Mucosa of rectum (tissue), 2 donors: Measurements from ENCODE around the gene KIAA0319L.
"Not testable (repeated sequence)": the region's sequence is repeated elsewhere in the genome, so short reads cannot be mapped to it uniquely, and the experiment has no call there.

Experiments
- H3K27ac ChIP-seq, 2 donors: one replicate each; pipeline ENCODE4 v1.7.0; 2013; ENCODE audit warnings: inconsistent platforms in 2 of 2, low read depth in 2 of 2, low read length in 2 of 2
- H3K27me3 ChIP-seq, 2 donors: one replicate each; pipeline ENCODE4 v1.7.0; 2013; ENCODE audit warnings: low read length in 2 of 2; ENCODE audit not compliant: control insufficient read depth in 2 of 2, insufficient read depth in 2 of 2
- H3K36me3 ChIP-seq, 2 donors: one replicate each; pipeline ENCODE4 v1.7.0; 2013; ENCODE audit warnings: low read length in 2 of 2; ENCODE audit not compliant: control insufficient read depth in 2 of 2, insufficient read depth in 2 of 2
- H3K4me1 ChIP-seq, 2 donors: one replicate each; pipeline ENCODE4 v1.7.0; 2013; ENCODE audit warnings: low read length in 2 of 2, mild to moderate bottlenecking in 1 of 2; ENCODE audit not compliant: control insufficient read depth in 2 of 2, insufficient read depth in 2 of 2
- H3K4me3 ChIP-seq, 2 donors: one replicate each; pipeline ENCODE4 v1.7.0; 2013; ENCODE audit warnings: low read length in 2 of 2
- H3K9ac ChIP-seq, 2 donors: one replicate each; pipeline ENCODE4 v1.7.0; 2013; ENCODE audit warnings: low read length in 2 of 2, low read depth in 1 of 2, mild to moderate bottlenecking in 1 of 2
- H3K9me3 ChIP-seq, 2 donors: one replicate each; pipeline ENCODE4 v1.7.0; 2013; ENCODE audit warnings: low read length in 2 of 2; ENCODE audit not compliant: control insufficient read depth in 2 of 2
- donor health status: healthy.
- donor health status: Normal muscosa, but diverticular disease.

The KIAA0319L gene

GRCh38 chr1:35585281-35585680 is 28.1 kb upstream of the KIAA0319L start:
- H3K4me1 ChIP-seq, result no peaks in the 10 kb centered on the region
- H3K27me3 ChIP-seq, result no peaks in the 10 kb centered on the region
- no peak overlapping the region for H3K27ac ChIP-seq
- H3K36me3 ChIP-seq, result no peaks in the 10 kb centered on the region
- no peak overlapping the region for H3K4me3 ChIP-seq
- no peak overlapping the region for H3K9ac ChIP-seq
- H3K9me3 ChIP-seq, result no peaks in the 10 kb centered on the region

GRCh38 chr1:35581621-35582020 is 24.4 kb upstream of the KIAA0319L start:
- not testable (repeated sequence) for H3K9me3 ChIP-seq, H3K36me3 ChIP-seq, H3K27me3 ChIP-seq, H3K4me3 ChIP-seq, H3K9ac ChIP-seq, H3K27ac ChIP-seq
- peaks cover 5 to 12% of the 10 kb centered on the region in 2 donors for H3K4me1 ChIP-seq

DNA sequence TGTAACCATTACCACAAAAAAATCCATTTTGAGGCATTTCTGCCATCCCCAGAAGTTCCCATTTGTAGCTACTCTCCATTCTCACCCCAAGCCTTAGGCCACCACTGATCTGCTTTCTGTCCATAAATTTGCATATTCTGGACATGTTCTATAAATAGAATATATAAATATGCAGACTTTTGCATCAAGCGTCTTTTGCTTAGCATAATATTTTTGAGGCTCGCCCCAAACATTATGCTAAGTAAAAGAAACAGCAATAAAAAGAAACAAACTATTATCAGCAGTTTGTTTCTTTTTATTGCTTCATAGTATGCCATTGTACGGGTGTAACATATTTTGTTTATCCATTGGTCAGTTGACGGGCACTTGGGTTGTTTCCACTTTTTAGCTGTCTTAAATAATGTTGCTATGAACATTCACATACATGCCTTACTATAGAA is 23.8 kb upstream of the KIAA0319L start:
- no peak overlapping the region for H3K27ac ChIP-seq
- no peak overlapping the region for H3K9ac ChIP-seq
- H3K4me3 ChIP-seq, result no peak overlapping the region
- peaks cover 5 to 12% of the 10 kb centered on the region in 2 donors for H3K4me1 ChIP-seq
- H3K9me3 ChIP-seq, result no peaks in the 10 kb centered on the region
- no peaks in the 10 kb centered on the region for H3K27me3 ChIP-seq
- H3K36me3 ChIP-seq, result no peaks in the 10 kb centered on the region

GRCh38 chr1:35577071-35577998 is 20.1 kb upstream of the KIAA0319L start:
- H3K4me3 ChIP-seq, result peak overlapping the region; percentile 66 to 67
- peak overlapping the region; percentile 54 to 58 for H3K9ac ChIP-seq
- H3K4me1 ChIP-seq, result peaks cover 5 to 17% of the 10 kb centered on the region in 2 donors
- peaks cover 5 to 15% of the 10 kb centered on the region in 2 donors for H3K27me3 ChIP-seq
- no peaks in the 10 kb centered on the region for H3K9me3 ChIP-seq
- H3K27ac ChIP-seq, result no peak overlapping the region
- H3K36me3 ChIP-seq, result no peaks in the 10 kb centered on the region

DNA sequence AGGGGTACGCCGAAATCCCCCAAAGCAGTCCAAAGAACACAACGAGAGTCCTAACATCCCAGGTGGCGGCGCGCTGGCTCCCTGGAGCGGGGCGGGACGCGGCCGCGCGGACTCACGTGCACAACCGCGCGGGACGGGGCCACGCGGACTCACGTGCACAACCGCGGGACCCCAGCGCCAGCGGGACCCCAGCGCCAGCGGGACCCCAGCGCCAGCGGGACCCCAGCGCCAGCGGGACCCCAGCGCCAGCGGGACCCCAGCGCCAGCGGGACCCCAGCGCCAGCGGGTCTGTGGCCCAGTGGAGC is 19.5 kb upstream of the KIAA0319L start:
- H3K9me3 ChIP-seq, H3K36me3 ChIP-seq, H3K9ac ChIP-seq, H3K27ac ChIP-seq: not testable (repeated sequence)
- peaks cover 11 to 19% of the 10 kb centered on the region in 2 donors for H3K27me3 ChIP-seq
- peaks cover 5 to 17% of the 10 kb centered on the region in 2 donors for H3K4me1 ChIP-seq
- H3K4me3 ChIP-seq, result peak overlapping the region in 1 of 2 donors; percentile 67

DNA sequence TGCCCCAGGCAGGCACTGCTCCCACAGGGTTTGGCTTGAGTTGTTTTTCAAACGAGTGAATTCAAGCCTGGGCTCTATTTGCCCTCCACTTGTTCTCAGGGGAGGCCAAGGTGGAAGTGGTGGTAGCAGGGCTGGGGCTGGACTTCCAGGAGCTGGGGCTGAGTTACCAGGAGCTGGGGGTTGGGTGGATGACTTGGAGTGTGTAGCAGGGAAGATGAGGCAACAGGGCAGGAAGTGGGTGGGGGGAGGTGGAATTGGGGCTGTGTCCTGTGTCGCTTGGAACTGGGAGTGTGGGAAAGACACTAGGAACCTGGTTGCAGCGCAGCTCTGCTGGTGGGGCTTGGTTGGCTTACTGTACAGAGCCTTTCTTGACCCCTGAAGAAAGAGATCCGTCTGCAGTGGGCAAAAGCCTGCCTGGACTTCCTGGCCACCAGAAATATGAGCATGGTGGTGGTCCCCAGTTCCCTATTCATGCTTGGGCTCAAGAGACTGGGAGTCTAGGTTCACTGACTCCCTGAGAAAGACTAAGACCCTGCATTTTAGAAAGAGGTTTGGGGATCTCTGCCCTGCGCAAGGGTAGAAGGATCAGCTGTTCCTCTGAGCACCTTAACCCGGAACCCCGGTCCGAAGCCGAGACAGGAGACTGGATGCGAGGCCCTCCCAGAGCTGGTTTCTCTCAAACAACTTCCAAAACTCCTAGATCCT is 19.0 kb upstream of the KIAA0319L start:
- H3K4me1 ChIP-seq, result peaks cover 5 to 17% of the 10 kb centered on the region in 2 donors
- H3K27me3 ChIP-seq, result peaks cover 15 to 23% of the 10 kb centered on the region in 2 donors
- no peak overlapping the region for H3K27ac ChIP-seq
- H3K36me3 ChIP-seq, result no peaks in the 10 kb centered on the region
- H3K9ac ChIP-seq, result no peak overlapping the region
- H3K4me3 ChIP-seq, result no peak overlapping the region
- H3K9me3 ChIP-seq, result no peaks in the 10 kb centered on the region

- Histone ChIP-seq H3K27me3 (peaks cover 18 to 24% of the 10 kb centered on the region in 2 donors), H3K9ac (no peak overlapping the region), H3K27ac (no peak overlapping the region), H3K4me1 (peaks cover 5 to 17% of the 10 kb centered on the region in 2 donors), H3K4me3 (no peak overlapping the region), H3K9me3 (no peaks in the 10 kb centered on the region), H3K36me3 (no peaks in the 10 kb centered on the region)
These were observed 18.3 kb upstream of the KIAA0319L start for GRCh38 chr1:35575416-35575958.

- H3K27me3 ChIP-seq, result peaks cover 18 to 27% of the 10 kb centered on the region in 2 donors
- no peak overlapping the region for H3K9ac ChIP-seq
- peaks cover 5 to 17% of the 10 kb centered on the region in 2 donors for H3K4me1 ChIP-seq
- no peak overlapping the region for H3K27ac ChIP-seq
- no peaks in the 10 kb centered on the region for H3K36me3 ChIP-seq
- H3K4me3 ChIP-seq, result no peak overlapping the region
- no peaks in the 10 kb centered on the region for H3K9me3 ChIP-seq
These were observed 17.6 kb upstream of the KIAA0319L start for GRCh38 chr1:35574655-35575415.

DNA sequence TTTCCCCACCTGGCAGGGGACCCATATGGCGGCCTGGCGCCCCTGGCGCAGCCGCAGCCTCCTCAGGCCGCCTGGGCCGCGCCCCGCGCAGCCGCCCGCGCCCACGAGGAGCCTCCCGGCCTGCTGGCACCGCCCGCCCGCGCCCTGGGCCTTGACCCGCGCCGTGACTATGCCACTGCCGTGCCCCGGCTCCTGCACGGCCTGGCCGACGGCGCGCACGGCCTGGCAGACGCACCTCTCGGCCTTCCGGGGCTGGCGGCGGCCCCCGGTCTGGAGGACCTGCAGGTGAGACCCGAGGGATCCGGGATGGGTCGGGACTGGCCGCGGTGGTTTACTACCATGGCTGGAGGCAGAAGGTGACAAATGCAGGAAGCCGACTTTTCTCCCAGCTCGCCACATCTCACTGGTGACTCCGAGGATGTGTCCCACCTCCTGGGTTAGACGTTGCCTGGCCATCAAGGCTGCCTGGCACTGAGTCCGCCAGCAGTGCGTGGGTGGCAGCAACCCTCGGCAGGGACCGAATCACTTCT is 17.0 kb upstream of the KIAA0319L start:
- peak overlapping the region in 1 of 2 donors; percentile 43 for H3K4me3 ChIP-seq
- peaks cover 18 to 27% of the 10 kb centered on the region in 2 donors for H3K27me3 ChIP-seq
- no peaks in the 10 kb centered on the region for H3K36me3 ChIP-seq
- no peak overlapping the region for H3K27ac ChIP-seq
- H3K4me1 ChIP-seq, result peaks cover 5 to 17% of the 10 kb centered on the region in 2 donors
- H3K9me3 ChIP-seq, result no peaks in the 10 kb centered on the region
- H3K9ac ChIP-seq, result no peak overlapping the region
